NCI-H2227 (cell line): Measurements from ENCODE around the gene TIMP2.

ENCODE experiments used
- DNase-seq: peaks from one replicate; lab custom pipeline; 2025; ENCODE audit not compliant: unreplicated experiment; lab: John Stamatoyannopoulos, UW

Gene TIMP2

DNA sequence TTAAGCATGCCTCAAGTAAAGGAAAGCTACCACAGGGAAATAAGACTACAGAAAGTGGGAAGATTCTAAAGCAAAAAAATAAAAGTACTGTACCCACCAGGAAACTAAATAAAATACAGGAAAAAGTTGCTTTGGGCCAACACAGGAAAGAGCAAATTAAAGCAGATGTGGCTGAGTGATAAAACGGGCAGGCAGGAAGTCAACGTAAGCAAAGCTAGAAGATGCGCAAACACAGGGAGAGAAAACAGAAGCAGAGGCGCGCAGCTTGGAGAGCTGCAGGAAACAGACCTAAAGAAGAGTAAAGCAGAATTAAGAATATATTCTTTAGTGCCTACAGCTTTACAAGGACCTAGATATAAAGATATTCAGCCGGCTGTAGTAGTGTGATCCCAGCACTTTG is 106.3 kb downstream of the TIMP2 start:
- no peak for DNase-seq

DNA sequence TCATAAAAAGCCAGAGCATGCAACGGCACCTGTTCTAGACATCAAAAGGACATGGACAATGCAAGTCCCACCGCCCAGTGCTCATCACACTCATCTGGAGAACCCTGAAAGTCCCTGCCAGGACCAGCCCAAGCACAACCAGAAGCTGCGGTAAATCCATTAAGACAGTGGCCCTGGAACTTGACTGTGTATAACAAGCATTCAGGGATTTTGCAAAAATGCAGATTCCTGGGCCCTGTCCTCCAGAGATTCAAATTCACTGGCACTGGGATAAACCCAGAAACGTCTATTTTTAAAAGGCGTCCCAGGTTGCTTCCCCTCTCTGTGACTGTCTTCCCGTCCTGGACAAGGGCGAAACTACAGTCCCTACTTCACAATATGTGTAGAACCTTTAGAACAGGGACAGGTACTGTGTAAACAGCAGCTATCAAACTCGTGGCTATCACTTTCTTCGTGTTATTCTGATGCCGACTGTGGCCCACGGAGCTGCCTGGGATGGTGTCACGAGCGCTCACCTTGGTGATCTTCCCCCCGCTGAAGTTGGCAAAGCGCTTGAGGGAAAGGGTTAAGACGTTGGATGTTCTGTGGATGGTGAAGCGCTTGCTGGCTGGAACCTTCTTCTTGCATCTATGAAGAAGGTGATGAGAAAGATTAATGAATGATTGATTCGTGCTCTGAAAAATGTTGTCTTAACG is 106.9 kb downstream of the TIMP2 start:
- DNase-seq, result no peak

DNA sequence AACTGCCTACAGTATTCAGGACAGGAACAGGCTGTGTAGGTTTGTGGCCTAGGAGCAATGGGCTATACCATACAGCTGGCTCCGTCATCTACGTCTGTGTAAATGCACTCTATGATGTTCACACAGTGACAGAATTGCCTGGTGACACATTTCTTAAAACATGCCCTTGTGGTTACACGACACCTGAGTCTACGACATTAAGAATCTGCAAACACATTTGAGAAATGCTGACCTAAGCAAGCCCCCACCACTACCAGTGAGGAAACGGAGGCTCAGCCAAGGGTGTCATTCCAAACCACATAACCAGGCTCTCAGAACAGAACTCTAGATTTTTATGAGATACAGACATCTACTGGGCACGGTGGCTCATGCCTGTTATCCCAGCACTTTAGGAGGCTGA is 108.1 kb downstream of the TIMP2 start:
- no peak for DNase-seq

DNA sequence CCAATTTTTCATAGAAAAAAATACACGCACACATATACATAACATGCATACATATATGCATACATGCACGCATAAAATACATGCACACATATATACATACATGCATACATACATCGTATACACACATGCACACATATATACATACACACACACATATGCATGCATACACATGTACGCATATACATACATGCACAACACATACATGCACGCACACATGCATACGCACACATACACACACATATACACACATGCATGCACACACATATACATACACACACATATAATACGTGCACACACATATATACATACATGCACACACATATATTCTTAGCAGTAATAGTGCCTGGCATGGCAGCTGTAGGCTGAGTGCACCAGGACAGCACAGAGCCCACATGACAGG is 109.5 kb downstream of the TIMP2 start:
- no peak for DNase-seq

DNA sequence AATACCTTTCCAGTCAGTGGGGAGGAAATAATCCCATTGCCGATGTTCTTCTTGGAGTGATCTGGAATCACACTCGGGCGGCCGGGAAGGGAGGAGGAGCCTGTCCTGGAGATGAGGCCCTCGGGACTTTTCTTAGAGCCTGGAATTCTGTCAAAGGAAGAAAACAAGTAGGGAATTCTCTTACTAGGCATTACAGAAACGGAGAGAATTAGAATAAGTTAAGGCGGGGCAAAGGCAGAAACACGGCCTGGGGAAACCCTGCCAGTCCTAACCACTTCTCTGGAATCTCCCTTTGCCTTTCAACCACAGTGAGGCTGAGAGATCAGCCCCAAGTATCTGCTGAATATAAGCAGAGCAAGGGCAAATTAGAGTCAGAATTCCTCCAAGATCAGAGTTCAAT is 112.3 kb downstream of the TIMP2 start:
- DNase-seq, result no peak

DNA sequence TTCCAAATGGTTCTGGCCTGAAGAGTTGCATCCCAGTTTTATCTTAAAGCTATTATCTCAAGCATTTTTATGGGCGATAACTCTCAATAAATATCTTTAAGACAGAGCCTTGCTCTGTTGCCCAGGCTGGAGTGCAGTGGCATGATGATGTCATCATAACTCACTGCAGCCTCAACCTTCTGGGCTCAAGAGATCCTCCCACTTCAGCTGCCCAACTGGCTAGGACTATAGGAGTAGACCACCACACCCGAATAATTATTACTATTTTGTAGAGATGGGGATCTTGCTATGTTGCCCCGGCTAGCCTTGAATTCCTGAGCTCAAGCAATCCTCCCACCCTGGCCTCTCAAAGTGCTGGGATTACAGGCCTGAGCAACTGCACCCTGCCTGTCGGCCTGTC is 117.0 kb downstream of the TIMP2 start:
- DNase-seq, result no peak

DNA sequence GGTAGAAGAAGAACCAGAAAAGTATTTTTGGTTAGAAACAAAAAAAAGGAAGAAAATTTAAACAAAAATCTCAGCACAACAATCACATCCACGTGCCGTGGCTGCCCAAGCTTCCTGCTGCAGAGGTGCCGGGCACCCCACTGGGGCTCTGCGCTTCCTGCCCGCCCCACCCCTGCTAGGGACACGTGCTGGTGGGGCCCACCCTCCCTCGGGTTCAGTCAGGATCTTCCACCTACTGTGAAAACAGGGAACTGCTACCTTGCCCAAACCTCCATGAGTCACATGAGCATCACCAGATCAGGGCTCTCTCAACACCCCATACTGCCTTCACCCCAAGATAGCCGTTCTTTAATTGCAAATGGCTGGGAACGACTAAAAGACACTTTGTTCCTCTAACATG is 118.7 kb downstream of the TIMP2 start:
- no peak for DNase-seq

DNA sequence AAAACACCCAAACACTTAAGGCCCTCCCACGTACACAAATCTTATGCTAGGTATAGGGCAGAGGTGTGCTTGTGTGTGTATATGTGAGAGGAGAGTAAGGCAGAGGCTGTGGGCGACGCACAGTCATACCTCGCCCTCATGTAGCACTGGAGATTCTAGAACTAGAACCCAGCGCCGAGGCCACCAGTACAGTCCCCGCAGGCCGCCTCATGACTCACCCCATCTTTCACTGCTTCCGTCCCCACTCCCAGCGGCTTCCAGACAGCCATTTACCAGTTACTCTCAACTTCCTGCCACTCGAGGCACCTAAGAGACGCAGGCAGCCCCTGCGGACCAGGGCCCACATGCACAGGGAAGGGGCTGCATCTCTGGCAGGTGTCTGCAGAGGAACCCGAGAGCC is 119.9 kb downstream of the TIMP2 start:
- DNase-seq, result no peak

DNA sequence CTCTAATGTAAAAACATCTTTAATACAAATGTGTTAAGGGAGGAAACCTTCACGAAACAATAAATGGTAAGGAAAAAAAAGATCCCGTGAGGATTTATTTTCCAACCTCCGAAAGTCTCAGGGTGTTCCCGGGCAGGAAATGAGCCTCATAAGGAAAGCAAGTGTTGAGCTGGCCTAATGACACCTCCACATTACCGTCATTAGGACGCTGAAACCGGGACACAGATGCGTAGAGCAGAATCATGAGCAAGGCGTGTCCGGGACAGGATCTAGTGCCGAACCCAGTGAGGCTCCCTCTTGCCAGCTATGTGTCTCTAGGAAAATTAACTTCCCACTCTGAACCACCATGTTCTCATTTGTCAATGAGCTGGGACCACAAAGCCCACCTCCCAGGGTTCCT is 120.4 kb downstream of the TIMP2 start:
- no peak for DNase-seq

DNA sequence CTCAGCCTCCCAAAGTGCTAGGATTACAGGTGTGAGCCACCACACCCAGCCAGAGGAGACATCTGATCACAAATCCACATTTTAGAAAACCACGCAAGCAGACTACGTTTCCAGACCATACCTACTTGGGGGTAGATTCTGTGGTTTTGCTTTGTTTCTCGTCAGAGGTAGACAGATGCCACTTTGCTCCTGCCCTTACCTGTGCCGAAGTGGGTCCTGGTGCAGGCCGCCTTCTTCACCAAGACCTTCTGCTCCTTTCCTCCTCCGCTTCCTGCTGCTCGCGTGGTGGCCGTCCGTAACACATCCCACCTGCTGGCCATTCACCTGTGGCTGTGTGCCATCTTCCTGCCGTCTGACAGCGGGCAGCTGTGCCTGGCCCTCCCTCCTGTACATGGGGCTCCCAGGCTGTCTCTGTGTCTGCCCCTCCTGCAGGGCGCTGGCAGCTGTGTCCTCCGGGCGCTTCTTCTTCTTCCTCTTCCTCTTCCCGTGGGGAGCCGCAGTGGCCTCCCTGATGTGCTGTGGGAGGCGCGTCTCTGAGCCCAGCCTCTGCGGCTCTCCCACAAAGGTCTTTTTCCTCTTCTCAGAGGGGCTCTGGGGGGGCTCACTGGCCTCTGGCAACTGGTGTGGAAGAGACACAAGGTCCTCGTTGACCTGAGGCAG is 121.9 kb downstream of the TIMP2 start:
- DNase-seq, result no peak
